ENCODE results near the gene DNMT1. TPM values are rescaled to one million over a fixed set of nuclear protein-coding genes. Genes with fewer than 3 reads are reported as not detected.

DNMT1 gene
- total RNA-seq, 1 experiment from 2014 or later, result 227 TPM

GRCh38 chr19:10206226-10206885 is 11.6 kb upstream of the DNMT1 start:
- Histone ChIP-seq H3K9me3 (ENCODE audit: control insufficient read depth, low read depth, low read length) (no peaks in the 10 kb centered on the region), H3K79me1 (ENCODE audit: insufficient read depth, low read depth, low read length, poor library complexity, severe bottlenecking) (no peaks in the 10 kb centered on the region), H3K27ac (ENCODE audit: insufficient read length, low read depth, low read length) (no peak overlapping the region), H4K5ac (ENCODE audit: insufficient read length, low read depth, low read length) (no peak overlapping the region), H2AFZ (ENCODE audit: low read length) (no peak overlapping the region), H2BK120ac (ENCODE audit: low read depth, low read length, poor library complexity, severe bottlenecking) (no peak overlapping the region), H3K23me2 (ENCODE audit: insufficient read length, low read depth, low read length, poor library complexity, severe bottlenecking) (no peaks in the 10 kb centered on the region), H4K91ac (ENCODE audit: insufficient read length, low read depth, low read length) (peak overlapping the region; percentile 42), H2AK5ac (ENCODE audit: insufficient read length, low read length) (no peak overlapping the region), H3K4ac (ENCODE audit: low read depth, low read length) (no peak overlapping the region), H2BK5ac (ENCODE audit: insufficient read length, low read length) (no peak overlapping the region), H3K79me2 (ENCODE audit: insufficient read depth, low read length) (no peaks in the 10 kb centered on the region), H2BK12ac (ENCODE audit: insufficient read length, low read depth, low read length) (no peak overlapping the region), H3K4me1 (ENCODE audit: insufficient read depth, low read length) (0 out of 2 replicates have a peak, but pooled peaks cover 2% of the 10 kb centered on the region), H3K14ac (ENCODE audit: insufficient read depth, low read length) (no peak overlapping the region), H3K56ac (ENCODE audit: insufficient read length, low read depth, low read length) (no peak overlapping the region), H3K4me2 (ENCODE audit: insufficient read depth, insufficient read length, low read length) (no peak overlapping the region), H3T11ph (ENCODE audit: low read length) (no peak overlapping the region), H3K27me3 (ENCODE audit: insufficient read depth, low read length) (no peaks in the 10 kb centered on the region), H4K8ac (replicated peaks; ENCODE audit: insufficient read length, low read depth, low read length) (no peak overlapping the region), H3K9ac (ENCODE audit: extremely low read depth, insufficient read length, low read length) (no peak overlapping the region), H4K20me1 (ENCODE audit: control insufficient read depth, insufficient read depth, insufficient read length) (no peaks in the 10 kb centered on the region), H3K18ac (ENCODE audit: insufficient read length, low read depth, low read length) (no peak overlapping the region), H2BK20ac (ENCODE audit: low read depth, low read length, poor library complexity, severe bottlenecking) (no peak overlapping the region), H2BK15ac (ENCODE audit: low read depth, low read length) (no peak overlapping the region), H3K23ac (ENCODE audit: insufficient read length, low read depth, low read length) (no peak overlapping the region)
- no CpG with 5 or more reads among the region's 10 CpGs for WGBS (ENCODE audit: extremely low coverage, insufficient read length, low lambda C conversion rate)
- peaks cover 6 to 8% of the 10 kb centered on the region in 2 experiments; a peak in 2 of 5 replicates for H3K9me3 Mint-ChIP-seq
- TF ChIP-seq CTCF (conservative IDR thresholded peaks at IDR 0.05), result no peak
- no peak for DNase-seq
- H3K36me3 Mint-ChIP-seq (ENCODE audit: insufficient read depth in 1 of 3, low read depth in 3 of 3), result no peaks in the 10 kb centered on the region; a peak in 1 of 7 replicates
- H3K27ac Mint-ChIP-seq, result peak overlapping the region in 1 of 3 experiments; percentile 20; a peak in 2 of 7 replicates
- H3K27me3 Mint-ChIP-seq (ENCODE audit: low read depth), result peaks cover 7% of the 10 kb centered on the region; the same call in 1 of the 2 replicates
- H3K4me3 Mint-ChIP-seq, result peak overlapping the region in 1 of 2 experiments; percentile 15; a peak in 1 of 5 replicates
- peaks cover 14% of the 10 kb centered on the region in 2 experiments for H3K4me1 Mint-ChIP-seq

Data from H9 (cell line).